BJ (cell line): Measurements from ENCODE around the gene ARL11. TPM values are rescaled to one million over a fixed set of nuclear protein-coding genes. Genes with fewer than 3 reads are reported as not detected.

ENCODE experiments used
- CTCF ChIA-PET: fragments of 350-600 bp; formaldehyde crosslinking; extraction: SDS; loops from one replicate; lab custom pipeline; 2021; ENCODE audit warnings: antibody characterized with exemption, inconsistent platforms; lab: Yijun Ruan, JAX
- POLR2A ChIA-PET: fragments of 300-600 bp; sonication (Branson Sonifier 250); formaldehyde crosslinking; extraction: SDS; loops from one replicate; lab custom pipeline; 2021; ENCODE audit warnings: antibody characterized with exemption; lab: Charles Lee
- DNase-seq: peaks from one replicate; pipeline ENCODE4 v3.0.0-alpha.2; 2011; ENCODE audit warnings: low read depth
- H3K27me3 ChIP-seq: 2 replicates; pipeline ENCODE4 v1.6.0; 2011; ENCODE audit warnings: low read length; ENCODE audit not compliant: control insufficient read depth, insufficient read depth
- H3K36me3 ChIP-seq: 2 replicates; pipeline ENCODE4 v1.5.1; 2011; ENCODE audit warnings: low read length; ENCODE audit not compliant: control insufficient read depth, insufficient read depth
- H3K4me3 ChIP-seq: 2 replicates; pipeline ENCODE4 v1.5.1; 2011; ENCODE audit warnings: low read depth, mild to moderate bottlenecking, control low read depth, low read length
- CTCF ChIP-seq: IDR thresholded peaks from 2 replicates; pipeline ENCODE4 v1.5.1; 2011; ENCODE audit warnings: low read depth, mild to moderate bottlenecking, control low read depth, inconsistent platforms, low read length, moderate library complexity; ENCODE audit not compliant: insufficient read depth
- polyA plus RNA-seq: library from polyadenylated mRNA; depleted of rRNA; stranded (reverse); fragments of >200 nt; gene quantifications from 2 replicates; pipeline ENCODE4 v1.2.3, GENCODE V29; 2011

ARL11 gene
- polyA plus RNA-seq, 1 experiment = not detected

- Histone ChIP-seq H3K4me3 (no peak overlapping the region), H3K27me3 (no peaks in the 10 kb centered on the region), H3K36me3 (no peaks in the 10 kb centered on the region)
- no peak for TF ChIP-seq CTCF
- POLR2A ChIA-PET = no interaction called here
- DNase-seq = no peak
- CTCF ChIA-PET = interaction anchor here (0.6 to 1.3 kb wide), 4 partner anchors 10 to 303 kb away, joined by 3 read pairs; partner anchors contain the start of gene SPRYD7
Measured at GRCh38 chr13:49633710-49634109, 5.4 kb downstream of the ARL11 start.

DNA sequence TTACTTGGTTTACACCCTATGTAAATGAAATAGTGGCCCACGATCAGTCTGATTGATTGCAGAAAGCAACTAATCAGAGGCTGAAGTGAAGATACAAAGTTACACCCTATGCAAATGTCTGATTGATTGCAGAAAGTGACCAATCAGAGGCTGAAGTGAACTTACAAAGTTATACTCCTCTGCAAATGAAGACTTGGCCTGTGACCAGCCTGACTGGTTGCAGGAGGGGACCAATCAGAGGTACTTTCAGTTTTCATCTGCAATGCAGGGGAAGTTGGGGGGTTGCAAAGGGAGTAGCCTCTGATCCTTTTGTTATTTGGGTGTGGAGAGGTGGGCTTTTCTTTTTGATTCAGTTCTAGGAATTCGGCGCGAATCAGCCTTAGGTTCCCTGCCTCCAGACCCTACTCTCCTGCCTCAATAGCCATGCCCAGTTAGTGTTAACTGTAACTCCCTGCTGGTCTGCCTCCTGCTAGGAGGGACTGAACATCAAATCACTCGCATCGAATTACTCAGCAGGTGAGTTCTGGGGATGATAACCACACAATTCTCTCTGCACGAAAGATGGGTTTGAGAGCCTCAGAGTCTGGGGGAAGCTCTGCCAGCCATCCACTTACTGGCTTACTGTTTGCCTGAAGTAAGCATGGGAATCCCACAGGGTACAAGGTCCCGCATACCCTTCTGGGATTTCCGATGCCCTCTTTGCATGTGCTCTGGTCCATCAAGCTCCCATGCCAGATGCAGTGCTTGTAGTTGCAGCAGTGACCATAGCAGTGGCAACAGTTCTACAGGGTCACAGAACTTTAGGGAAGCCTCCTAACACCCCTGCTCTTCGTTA is 7.5 kb downstream of the ARL11 start:
- CTCF ChIA-PET = interaction anchor here (0.8 to 1.5 kb wide), 2 partner anchors 19 to 220 kb away, joined by 3 to 5 read pairs; no protein-coding TSS in a partner anchor
- POLR2A ChIA-PET = no interaction called here

GRCh38 chr13:49636705-49637104 is 8.4 kb downstream of the ARL11 start:
- ChIA-PET CTCF (no interaction called here), POLR2A (no interaction called here)
- TF ChIP-seq CTCF = no peak
- DNase-seq = no peak
- H3K36me3 ChIP-seq = no peaks in the 10 kb centered on the region
- no peak overlapping the region for H3K4me3 ChIP-seq
- H3K27me3 ChIP-seq = no peaks in the 10 kb centered on the region

More for the DNA sequence above, 7.5 kb downstream of the ARL11 start:
- Histone ChIP-seq H3K36me3 (no peaks in the 10 kb centered on the region), H3K27me3 (no peaks in the 10 kb centered on the region), H3K4me3 (no peak overlapping the region)
- no peak for DNase-seq
- no peak for TF ChIP-seq CTCF

DNA sequence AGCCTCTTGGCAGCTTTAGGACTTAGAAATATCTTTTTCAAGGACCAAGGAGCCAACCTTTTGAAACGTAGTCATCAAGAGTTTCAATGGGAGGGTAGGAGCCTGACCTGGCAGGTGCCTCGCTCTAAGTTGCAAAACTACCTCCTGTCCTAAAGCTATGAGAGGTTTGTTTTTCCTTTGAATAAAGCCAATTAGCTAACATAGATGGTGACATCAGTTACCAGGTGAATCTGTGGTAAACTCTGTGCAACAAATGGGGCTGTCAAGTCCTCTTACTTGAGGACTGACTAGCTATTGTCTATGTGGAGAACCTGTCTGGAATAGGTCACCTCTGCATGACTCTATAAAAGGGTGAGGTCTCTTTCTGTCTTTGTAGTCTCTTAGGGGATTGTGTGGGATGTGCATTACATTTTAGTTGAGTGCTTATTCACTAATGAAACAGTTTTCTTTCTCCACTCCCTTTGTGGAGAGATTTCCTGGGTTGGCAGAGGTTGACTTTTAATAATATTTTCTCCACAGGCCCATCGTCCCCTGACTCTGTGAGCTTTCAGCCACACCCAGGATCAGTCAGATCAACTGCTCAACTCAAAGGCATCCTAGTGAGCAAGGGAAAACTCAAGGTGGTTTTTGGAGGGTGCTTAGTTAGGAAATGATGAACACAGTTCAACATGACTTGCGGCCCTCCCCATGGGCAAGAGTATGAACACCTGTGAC is 9.9 kb downstream of the ARL11 start:
- Histone ChIP-seq H3K27me3 (no peaks in the 10 kb centered on the region), H3K36me3 (no peaks in the 10 kb centered on the region), H3K4me3 (no peak overlapping the region)
- no peak for TF ChIP-seq CTCF
- ChIA-PET CTCF (interaction anchor here (0.5 to 1.1 kb wide), 2 partner anchors 14 to 16 kb away, joined by 3 read pairs; no protein-coding TSS in a partner anchor), POLR2A (no interaction called here)
- DNase-seq = no peak

DNA sequence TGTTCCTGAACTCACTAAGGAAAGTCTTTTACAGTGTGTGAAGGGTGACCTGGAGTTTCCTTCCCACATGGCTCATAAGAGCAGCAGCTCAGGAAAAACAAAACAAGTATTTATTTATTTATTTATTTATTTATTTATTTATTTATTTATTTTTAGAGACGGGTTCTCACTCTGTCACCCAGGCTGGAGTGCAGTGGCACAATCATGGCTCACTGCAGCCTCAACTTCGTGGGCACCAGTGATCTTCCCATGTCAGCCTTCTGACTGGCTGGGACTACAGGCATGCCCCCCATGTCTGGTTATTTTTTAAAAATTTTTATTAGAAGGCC is 10.4 kb downstream of the ARL11 start:
- Histone ChIP-seq H3K27me3 (no peaks in the 10 kb centered on the region), H3K4me3 (no peak overlapping the region), H3K36me3 (no peaks in the 10 kb centered on the region)
- ChIA-PET CTCF (no interaction called here), POLR2A (no interaction called here)
- TF ChIP-seq CTCF = no peak
- DNase-seq = no peak
